Astrocyte (in vitro differentiated cells and primary cell): Measurements from ENCODE around the gene DGKE.

Experiments used
- EZH2 ChIP-seq: IDR thresholded peaks from 2 replicates; pipeline ENCODE4 v1.6.1; 2012; ENCODE audit warnings: mild to moderate bottlenecking, low read length, inconsistent platforms; ENCODE audit not compliant: insufficient read depth
- TF ChIP-seq, protein P1 (sequence below): IDR thresholded peaks from 2 replicates; pipeline ENCODE4 v1.5.1; 2011; ENCODE audit warnings: low read depth, mild to moderate bottlenecking, inconsistent platforms, low read length, moderate library complexity; ENCODE audit not compliant: insufficient read depth

DNA sequence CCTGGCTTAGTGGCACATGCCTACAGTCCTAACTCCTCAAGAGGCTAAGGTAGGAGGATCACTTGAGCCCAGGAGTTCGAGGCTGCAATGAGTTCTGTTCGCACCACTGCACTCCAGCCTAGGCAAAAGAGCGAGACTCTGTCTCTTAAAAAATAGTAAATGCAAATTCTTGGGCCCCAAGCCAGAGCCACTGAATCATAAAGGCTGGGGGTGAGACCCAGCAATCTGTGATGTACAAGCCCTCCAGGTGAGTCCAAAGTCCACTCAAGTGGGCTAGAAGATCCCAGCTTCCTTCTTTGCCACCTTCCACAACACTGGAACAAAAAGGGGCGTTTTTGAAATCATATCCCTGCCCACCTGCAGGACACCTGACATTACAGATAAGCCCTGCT is 63.0 kb downstream of the DGKE start:
- TF ChIP-seq, protein P1, sequence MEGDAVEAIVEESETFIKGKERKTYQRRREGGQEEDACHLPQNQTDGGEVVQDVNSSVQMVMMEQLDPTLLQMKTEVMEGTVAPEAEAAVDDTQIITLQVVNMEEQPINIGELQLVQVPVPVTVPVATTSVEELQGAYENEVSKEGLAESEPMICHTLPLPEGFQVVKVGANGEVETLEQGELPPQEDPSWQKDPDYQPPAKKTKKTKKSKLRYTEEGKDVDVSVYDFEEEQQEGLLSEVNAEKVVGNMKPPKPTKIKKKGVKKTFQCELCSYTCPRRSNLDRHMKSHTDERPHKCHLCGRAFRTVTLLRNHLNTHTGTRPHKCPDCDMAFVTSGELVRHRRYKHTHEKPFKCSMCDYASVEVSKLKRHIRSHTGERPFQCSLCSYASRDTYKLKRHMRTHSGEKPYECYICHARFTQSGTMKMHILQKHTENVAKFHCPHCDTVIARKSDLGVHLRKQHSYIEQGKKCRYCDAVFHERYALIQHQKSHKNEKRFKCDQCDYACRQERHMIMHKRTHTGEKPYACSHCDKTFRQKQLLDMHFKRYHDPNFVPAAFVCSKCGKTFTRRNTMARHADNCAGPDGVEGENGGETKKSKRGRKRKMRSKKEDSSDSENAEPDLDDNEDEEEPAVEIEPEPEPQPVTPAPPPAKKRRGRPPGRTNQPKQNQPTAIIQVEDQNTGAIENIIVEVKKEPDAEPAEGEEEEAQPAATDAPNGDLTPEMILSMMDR = no peak
- TF ChIP-seq EZH2 = no peak
